GM21529 (cell line): Measurements from ENCODE around the gene CCL13.
"Not testable (repeated sequence)": the region's sequence is repeated elsewhere in the genome, so short reads cannot be mapped to it uniquely, and the experiment has no call there.

Experiments used
- ATAC-seq: cut with Tn5 transposase; IDR thresholded peaks from one replicate; pipeline ENCODE4 v1.9.1; 2021; ENCODE audit not compliant: unreplicated experiment

The CCL13 gene

GRCh38 chr17:34356194-34356593 lies at the start of gene CCL13:
TSS of gene CCL13 (plus strand) at chr17:34356480. CDS start at chr17:34356527, 47 bp downstream.
- no peak for ATAC-seq

DNA sequence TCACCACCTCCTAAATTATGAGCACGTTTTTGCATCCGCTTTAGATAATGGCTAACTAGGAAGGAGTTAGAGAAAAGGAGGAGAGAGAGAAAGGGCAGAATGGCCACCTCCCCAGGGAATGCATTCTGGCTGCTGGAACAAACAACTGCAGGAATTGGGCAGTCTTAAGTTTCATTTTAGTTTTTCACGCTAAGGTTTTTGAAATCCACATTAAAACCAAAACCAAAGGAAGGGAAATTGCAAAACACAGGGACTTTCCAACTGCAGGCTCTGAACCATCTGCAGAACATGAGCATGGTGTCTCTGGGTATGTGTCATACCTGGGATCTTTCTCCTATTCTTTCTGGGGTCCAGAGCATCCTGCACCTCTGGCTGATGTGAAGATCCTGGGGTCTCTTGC lies 49.2 kb upstream of the CCL13 start:
- no peak for ATAC-seq

GRCh38 chr17:34308371-34308770 lies 47.9 kb upstream of the CCL13 start:
- no peak for ATAC-seq

- no peak for ATAC-seq
Observed at GRCh38 chr17:34311291-34311690, 45.0 kb upstream of the CCL13 start.

- ATAC-seq = no peak
Observed at GRCh38 chr17:34312080-34312479, 44.2 kb upstream of the CCL13 start.

DNA sequence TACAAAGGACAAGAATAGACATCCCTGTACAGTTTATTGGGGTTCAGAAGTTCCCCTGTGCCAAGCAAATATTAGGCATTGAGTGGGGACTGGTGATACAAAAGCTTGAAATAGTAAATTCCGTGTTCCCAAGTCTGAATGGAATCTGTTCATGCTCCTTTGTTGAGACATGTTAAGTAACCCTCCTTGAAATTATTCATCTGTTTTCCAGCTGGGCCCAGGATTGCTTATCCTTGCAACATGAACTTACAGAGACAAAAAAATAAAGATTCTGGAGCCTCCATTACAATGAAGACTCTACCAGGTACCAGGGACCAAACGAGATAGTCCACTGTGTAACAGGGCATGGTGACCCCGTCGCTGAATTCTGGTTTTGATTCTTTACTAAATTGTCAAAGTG lies 43.1 kb upstream of the CCL13 start:
- no peak for ATAC-seq

DNA sequence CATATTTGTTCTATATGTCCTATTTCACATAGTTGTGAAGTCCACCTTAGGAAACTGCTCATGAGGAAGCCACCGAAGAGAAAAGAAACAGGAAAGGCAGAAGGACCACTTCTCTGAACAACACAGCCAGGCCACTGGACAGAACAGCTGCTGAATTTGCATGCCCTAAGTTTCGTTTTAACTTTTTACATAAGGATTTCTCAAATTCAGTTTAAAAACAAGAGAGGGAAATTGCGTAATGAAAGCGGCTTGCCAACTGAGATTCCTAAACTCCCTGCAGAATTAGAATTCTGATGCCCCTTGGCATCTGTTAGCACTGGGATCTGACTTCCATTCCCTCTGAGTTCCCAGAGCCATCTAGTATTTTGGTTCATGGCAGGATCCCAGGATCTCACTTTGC lies 42.0 kb upstream of the CCL13 start:
- no peak for ATAC-seq

DNA sequence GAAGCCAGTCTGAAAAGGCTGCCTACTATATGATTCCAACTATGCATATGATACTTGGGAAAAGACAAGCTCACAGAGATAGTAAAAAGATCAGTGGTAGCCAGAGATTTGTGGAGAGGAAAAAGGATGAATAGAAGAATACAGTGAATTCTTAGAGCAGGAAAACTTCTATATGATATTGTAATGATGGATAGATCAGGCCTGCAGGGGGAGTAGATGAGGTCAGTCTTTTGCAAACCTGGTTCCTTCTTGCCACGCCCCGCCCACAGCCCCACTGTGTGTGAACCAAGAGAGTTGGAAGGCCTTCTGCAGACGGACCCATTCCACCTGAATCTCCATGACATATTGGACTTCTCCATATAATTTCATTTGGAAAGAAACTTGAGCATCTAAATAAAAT lies 37.8 kb upstream of the CCL13 start:
- ATAC-seq = no peak

DNA sequence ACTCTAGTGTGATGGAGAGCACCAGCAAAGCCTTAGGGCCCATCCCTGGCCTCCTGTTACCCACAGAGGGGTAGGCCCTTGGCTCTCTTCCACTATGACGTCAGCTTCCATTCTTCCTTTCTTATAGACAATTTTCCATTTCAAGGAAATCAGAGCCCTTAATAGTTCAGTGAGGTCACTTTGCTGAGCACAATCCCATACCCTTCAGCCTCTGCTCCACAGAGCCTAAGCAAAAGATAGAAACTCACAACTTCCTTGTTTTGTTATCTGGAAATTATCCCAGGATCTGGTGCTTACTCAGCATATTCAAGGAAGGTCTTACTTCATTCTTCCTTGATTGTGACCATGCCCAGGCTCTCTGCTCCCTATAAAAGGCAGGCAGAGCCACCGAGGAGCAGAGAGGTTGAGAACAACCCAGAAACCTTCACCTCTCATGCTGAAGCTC lies 37.2 kb upstream of the CCL13 start, which contains the start of gene CCL8:
CCL8 (plus strand) TSS at position 397 of the 445 bp plus-strand sequence. CDS start 67 bp downstream, outside the sequence.
- ATAC-seq = no peak

GRCh38 chr17:34321964-34322363 lies 34.3 kb upstream of the CCL13 start:
- ATAC-seq = no peak

DNA sequence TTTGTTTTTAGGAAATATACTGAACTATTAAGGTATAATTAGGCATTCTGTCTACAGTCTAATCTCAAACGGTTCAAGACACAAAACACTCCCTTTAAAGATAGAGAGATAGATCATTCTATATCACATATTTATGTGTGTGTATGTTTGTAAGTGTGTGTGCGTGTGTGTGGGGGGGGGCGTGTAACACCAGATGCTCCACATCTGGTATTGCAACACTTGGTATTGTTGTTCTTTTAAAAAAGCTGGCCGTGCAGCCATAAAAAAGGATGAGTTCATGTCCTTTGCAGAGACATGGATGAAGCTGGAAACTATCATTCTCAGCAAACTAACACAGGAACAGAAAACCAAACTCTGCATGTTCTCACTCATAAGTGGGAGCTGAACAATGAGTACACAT lies 28.7 kb upstream of the CCL13 start:
- not testable (repeated sequence) for ATAC-seq

DNA sequence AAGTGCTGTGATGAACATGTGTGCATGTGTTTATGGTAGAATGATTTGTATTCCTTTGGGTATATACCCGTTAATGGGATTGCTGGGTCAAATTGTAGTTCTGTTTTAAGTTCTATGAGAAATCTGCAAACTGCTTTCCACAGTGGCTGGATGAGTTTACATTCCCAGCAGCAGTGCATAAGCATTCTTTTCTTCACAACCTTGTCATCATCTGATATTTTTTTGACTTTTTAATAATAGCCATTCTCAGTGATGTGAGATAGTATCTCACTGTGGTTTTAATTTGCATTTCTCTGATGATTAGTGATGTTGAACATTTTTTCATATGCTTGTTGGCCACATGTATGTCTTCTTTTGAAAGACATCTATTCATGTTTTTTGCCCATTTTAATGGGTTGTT lies 18.6 kb upstream of the CCL13 start:
- no peak for ATAC-seq

DNA sequence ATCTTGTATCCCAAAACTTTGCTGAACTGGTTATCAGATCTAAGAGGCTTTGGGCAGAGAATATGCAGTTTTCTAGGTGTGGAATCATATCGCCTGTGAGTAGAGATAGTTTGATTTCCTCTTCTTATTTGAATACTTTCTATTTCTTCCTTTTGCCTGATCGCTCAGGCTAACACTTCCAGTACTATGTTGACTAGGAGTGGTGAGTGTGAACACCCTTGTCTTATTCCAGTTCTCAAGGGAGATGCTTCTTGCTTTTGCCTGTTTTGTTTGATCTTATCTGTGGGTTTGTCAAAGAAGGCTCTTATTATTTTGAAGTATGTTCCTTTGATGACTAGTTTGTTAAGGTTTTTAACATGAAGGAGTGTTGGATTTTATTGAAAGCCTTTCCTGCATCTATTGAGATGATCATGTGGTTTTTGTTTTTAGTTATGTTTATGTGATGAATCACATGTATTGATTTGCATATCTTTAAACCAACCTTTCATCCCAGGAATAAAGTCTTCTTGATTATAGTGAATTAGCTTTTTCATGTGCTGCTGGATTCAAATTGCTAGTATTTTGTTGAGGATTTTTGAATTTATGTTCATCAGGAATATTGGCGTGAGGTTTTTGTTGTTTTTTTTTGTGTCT lies 17.0 kb upstream of the CCL13 start:
- no peak for ATAC-seq

- no peak for ATAC-seq
Observed at GRCh38 chr17:34341916-34342315, 14.4 kb upstream of the CCL13 start.

DNA sequence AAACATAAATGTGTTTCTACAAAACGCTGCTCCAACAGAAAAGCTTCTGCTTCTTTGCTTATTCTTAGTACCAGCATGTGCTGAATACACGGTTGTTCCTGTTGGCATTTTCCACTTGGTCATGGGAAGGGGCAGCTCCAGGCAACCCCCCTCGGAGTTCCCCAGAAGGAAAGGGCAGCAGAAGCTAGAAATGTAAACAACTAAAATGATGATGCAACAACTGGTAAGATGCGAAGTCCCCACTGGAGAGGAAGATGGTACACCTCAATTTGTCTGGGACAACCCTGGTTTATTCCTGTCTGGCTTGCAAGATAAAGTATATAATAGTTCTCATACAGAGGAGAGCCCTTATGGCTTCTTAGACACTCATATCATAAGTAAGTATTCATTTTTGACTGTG lies 9.2 kb upstream of the CCL13 start:
- no peak for ATAC-seq

GRCh38 chr17:34349751-34350150 lies 6.5 kb upstream of the CCL13 start:
- ATAC-seq = no peak

DNA sequence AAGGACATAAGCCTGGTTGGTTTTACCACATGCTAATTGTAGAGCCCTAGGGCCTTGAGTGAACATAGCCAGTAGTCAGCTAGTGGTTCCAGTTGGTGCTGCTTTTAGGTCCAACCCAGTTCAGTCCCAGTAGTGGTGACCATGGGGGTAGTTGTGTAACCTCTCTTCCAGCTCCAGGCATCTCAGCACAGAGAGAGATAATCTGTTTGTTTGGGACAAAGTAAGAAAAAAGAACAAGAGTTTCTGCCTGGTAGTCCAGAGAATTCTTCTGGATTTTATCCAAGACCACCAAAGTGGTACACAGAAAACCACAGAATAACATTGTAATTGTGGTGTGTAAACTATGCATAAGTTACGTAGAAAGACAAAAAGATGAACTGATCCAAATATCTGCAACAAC lies 5.2 kb upstream of the CCL13 start:
- no peak for ATAC-seq

- no peak for ATAC-seq
Observed at GRCh38 chr17:34352191-34352590, 4.1 kb upstream of the CCL13 start.

GRCh38 chr17:34354637-34355036 lies 1.6 kb upstream of the CCL13 start:
- ATAC-seq = no peak

DNA sequence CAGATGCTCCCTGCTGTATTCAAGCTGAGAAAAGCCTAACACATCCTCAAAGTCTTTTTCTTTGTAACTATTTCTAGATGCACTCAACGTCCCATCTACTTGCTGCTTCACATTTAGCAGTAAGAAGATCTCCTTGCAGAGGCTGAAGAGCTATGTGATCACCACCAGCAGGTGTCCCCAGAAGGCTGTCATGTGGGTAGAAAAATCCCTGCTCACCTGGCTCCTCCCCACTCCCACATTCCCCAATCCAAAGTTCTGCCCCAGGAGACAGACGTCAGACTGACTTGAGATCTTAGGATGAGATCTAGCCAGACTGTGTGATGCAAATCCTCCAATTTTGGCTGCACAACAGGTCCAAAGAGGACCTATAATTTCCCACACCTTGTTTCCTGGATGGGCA lies 1.1 kb downstream of the CCL13 start:
- no peak for ATAC-seq

DNA sequence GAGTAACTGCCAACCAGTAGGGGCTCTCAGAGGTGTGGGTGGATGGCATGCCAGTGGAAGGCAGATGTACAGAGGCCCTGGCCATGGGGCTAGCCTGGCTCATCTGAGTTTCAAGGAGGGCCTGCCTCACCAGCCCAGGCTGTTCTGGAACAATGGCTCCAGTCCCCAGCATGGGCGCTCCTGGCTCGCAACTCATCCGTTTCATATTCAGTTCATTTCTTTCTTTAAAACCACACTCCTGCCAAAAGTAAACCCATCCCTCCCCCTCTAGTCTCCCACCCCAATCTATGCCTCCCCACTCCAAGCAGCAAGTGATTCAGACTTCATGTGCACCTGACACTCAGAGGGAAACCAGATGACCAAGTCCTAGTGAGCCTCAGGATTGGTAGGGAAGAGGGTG lies 2.4 kb downstream of the CCL13 start:
- ATAC-seq = no peak

DNA sequence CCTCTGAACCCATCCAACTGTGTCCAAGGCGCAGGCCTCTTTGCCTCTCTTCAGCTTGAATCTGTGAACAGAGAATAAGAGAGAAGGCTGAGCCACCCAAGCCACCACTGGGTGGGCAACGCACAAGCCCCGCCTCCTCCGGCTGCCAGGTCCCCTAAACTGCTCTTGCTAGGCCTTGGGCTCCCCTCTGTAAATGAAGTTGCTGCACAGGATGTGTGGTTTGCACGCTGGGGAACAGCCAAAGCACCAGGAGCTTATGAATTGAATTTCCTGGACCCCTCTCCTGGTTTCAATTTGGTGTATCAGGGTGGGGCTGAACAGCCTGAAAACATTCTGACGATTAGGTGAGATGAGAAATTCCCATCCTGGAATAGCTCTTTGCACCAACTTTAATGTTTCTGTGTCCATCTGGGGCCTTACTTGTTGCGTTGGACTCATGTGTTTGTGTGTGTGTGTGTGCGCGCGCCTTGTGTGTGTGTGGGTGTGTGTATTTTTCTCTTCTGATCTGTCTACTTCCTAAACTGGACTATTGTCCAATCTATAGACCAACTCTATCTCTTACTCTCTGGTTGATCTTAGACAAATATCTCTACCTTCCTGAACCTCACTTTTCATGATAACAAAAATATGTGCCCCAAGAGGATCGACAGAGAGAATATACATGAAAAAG lies 4.5 kb downstream of the CCL13 start:
- ATAC-seq = no peak
